ENCODE measurements around the gene TTC22. TPM values are rescaled to one million over a fixed set of nuclear protein-coding genes. Genes with fewer than 3 reads are reported as not detected.

Gene TTC22
- total RNA-seq, 1 experiment from 2014 or later: 17.2 TPM

DNA sequence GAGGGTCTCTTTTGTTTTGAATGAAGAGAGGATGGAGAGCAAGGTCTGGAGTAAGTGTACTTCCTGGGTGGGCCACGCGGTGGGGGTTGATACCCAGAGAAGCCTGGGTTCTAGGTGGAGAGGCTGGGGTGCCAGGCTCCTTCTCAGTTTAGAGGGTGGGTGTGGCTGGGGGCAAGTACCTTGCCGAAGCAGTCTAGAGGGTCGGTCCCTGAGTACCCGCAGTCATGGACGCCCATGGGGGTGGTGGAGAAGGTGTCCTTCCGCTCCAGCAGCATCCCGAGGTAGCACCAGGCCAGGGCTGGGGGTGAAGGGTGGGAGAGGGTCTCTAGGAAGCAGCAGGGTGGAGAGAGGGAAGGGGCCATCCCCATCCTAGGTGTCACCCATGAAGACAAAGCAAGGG is 14.3 kb downstream of the TTC22 start:
- H3K4me1 Mint-ChIP-seq (ENCODE audit: low read depth, unreplicated experiment): no peaks in the 10 kb centered on the region
- TF ChIP-seq, protein P1, sequence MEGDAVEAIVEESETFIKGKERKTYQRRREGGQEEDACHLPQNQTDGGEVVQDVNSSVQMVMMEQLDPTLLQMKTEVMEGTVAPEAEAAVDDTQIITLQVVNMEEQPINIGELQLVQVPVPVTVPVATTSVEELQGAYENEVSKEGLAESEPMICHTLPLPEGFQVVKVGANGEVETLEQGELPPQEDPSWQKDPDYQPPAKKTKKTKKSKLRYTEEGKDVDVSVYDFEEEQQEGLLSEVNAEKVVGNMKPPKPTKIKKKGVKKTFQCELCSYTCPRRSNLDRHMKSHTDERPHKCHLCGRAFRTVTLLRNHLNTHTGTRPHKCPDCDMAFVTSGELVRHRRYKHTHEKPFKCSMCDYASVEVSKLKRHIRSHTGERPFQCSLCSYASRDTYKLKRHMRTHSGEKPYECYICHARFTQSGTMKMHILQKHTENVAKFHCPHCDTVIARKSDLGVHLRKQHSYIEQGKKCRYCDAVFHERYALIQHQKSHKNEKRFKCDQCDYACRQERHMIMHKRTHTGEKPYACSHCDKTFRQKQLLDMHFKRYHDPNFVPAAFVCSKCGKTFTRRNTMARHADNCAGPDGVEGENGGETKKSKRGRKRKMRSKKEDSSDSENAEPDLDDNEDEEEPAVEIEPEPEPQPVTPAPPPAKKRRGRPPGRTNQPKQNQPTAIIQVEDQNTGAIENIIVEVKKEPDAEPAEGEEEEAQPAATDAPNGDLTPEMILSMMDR (IDR thresholded peaks at IDR 0.05; ENCODE audit: unreplicated experiment): no peak
- H3K27ac Mint-ChIP-seq (ENCODE audit: unreplicated experiment): no peak overlapping the region
- no peak for DNase-seq
- H3K27me3 Mint-ChIP-seq (ENCODE audit: unreplicated experiment): no peaks in the 10 kb centered on the region
- H3K36me3 Mint-ChIP-seq (ENCODE audit: insufficient read depth, unreplicated experiment): no peaks in the 10 kb centered on the region
- intact Hi-C loops (cut with micrococcal nuclease; ENCODE audit: unreplicated experiment): no loop called here
- no peaks in the 10 kb centered on the region for H3K9me3 Mint-ChIP-seq (ENCODE audit: low read depth, unreplicated experiment)
- H3K4me3 Mint-ChIP-seq (ENCODE audit: low read depth, unreplicated experiment): no peak overlapping the region
- no TSS peak for BruUV-seq (replicated peaks)
- CTCF ChIA-PET: no interaction called here

DNA sequence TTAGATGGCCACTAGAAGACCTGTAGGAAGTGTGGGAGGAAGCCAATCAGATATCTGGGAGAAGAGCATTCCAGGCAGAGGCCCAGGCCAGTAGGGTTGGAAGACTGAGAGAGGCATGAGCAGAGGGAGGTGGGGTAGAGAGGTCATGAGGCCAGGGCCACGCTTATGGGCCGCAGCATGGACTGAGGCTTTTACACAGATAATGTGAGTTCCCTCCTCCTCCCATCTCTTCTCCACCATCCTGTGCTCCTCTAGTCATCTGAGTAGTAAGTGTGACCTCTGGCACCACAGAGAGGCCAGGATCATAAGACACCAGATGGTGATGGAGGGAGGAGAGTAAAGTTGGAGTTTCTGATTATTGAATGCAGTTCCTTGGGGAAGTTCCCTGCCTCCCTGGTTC is 17.1 kb downstream of the TTC22 start:
- CTCF ChIA-PET: interaction anchor here (0.8 kb wide), 1 partner anchor 29 kb away, joined by 3 read pairs; no protein-coding TSS in a partner anchor
- Mint-ChIP-seq H3K4me3 (ENCODE audit: low read depth, unreplicated experiment) (no peak overlapping the region), H3K27ac (ENCODE audit: unreplicated experiment) (no peak overlapping the region), H3K27me3 (ENCODE audit: unreplicated experiment) (no peaks in the 10 kb centered on the region), H3K9me3 (ENCODE audit: low read depth, unreplicated experiment) (no peaks in the 10 kb centered on the region), H3K36me3 (ENCODE audit: insufficient read depth, unreplicated experiment) (no peaks in the 10 kb centered on the region), H3K4me1 (ENCODE audit: low read depth, unreplicated experiment) (no peaks in the 10 kb centered on the region)
- TF ChIP-seq, protein P1 (IDR thresholded peaks at IDR 0.05; ENCODE audit: unreplicated experiment): no peak
- no TSS peak for BruUV-seq (replicated peaks)
- DNase-seq: no peak
- intact Hi-C loops (cut with micrococcal nuclease; ENCODE audit: unreplicated experiment): no loop called here

DNA sequence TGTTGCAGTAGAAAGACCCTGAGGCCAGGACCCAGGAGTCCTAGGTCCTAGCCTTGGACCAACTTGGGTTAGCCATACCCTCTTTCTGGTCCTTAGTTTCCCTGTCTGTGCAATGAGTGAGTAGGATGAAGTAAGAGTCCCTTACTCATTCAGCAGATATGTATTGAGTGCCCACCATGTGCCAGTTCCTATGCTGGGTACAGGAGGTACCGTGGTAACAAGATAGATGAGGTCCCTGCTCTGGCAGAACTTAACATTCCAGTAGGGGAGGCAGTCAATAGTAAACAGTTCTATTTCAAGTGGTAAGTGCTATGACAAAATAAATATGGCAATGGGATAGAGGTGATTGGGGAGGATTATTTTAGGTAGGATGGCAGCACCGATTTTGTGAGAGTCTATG is 18.5 kb downstream of the TTC22 start:
- H3K4me3 Mint-ChIP-seq (ENCODE audit: low read depth, unreplicated experiment): no peak overlapping the region
- H3K27me3 Mint-ChIP-seq (ENCODE audit: unreplicated experiment): no peaks in the 10 kb centered on the region
- BruUV-seq (replicated peaks): no TSS peak
- CTCF ChIA-PET: no interaction called here
- H3K36me3 Mint-ChIP-seq (ENCODE audit: insufficient read depth, unreplicated experiment): no peaks in the 10 kb centered on the region
- no peak overlapping the region for H3K27ac Mint-ChIP-seq (ENCODE audit: unreplicated experiment)
- TF ChIP-seq, protein P1 (IDR thresholded peaks at IDR 0.05; ENCODE audit: unreplicated experiment): no peak
- no peaks in the 10 kb centered on the region for H3K4me1 Mint-ChIP-seq (ENCODE audit: low read depth, unreplicated experiment)
- no peaks in the 10 kb centered on the region for H3K9me3 Mint-ChIP-seq (ENCODE audit: low read depth, unreplicated experiment)
- intact Hi-C loops (cut with micrococcal nuclease; ENCODE audit: unreplicated experiment): no loop called here
- DNase-seq: no peak

DNA sequence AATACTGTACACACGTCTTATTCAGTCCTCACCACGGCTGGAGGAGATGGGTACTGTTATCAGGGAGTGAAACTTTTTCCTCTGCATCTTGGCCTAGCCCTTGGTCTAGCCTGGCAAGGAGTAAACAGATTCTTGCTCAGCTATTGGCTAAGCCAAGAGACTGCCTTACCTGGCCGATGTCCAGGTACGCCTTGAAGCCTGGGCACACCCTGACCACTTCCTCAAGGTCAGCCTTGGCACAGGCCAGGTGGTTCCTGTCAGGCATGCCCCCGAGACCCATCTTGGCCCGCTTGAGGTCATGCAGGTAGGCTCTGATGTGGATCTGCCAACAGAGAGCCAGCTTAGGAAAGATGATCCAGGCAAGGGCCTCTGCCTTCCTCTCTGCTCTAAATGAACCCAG is 19.0 kb downstream of the TTC22 start:
- no peak overlapping the region for H3K4me3 Mint-ChIP-seq (ENCODE audit: low read depth, unreplicated experiment)
- H3K27me3 Mint-ChIP-seq (ENCODE audit: unreplicated experiment): no peaks in the 10 kb centered on the region

More for the DNA sequence above, 19.0 kb downstream of the TTC22 start:
- no peak overlapping the region for H3K27ac Mint-ChIP-seq (ENCODE audit: unreplicated experiment)
- no peaks in the 10 kb centered on the region for H3K4me1 Mint-ChIP-seq (ENCODE audit: low read depth, unreplicated experiment)
- TF ChIP-seq, protein P1 (IDR thresholded peaks at IDR 0.05; ENCODE audit: unreplicated experiment): no peak
- DNase-seq: no peak
- CTCF ChIA-PET: no interaction called here
- no peaks in the 10 kb centered on the region for H3K36me3 Mint-ChIP-seq (ENCODE audit: insufficient read depth, unreplicated experiment)
- intact Hi-C loops (cut with micrococcal nuclease; ENCODE audit: unreplicated experiment): no loop called here
- BruUV-seq (replicated peaks): no TSS peak
- no peaks in the 10 kb centered on the region for H3K9me3 Mint-ChIP-seq (ENCODE audit: low read depth, unreplicated experiment)

All from Calu3 (cell line).